GM21723 (cell line): ENCODE data around the gene COX6A2.

Experiments
- ATAC-seq: cut with Tn5 transposase; IDR thresholded peaks from one replicate; pipeline ENCODE4 v1.9.1; 2021; ENCODE audit warnings: mild to moderate bottlenecking, moderate library complexity; ENCODE audit not compliant: unreplicated experiment

COX6A2 gene

GRCh38 chr16:31411024-31411844, 16.9 kb downstream of the COX6A2 start:
- ATAC-seq = no peak

- ATAC-seq = no peak
These were observed 18.1 kb downstream of the COX6A2 start for GRCh38 chr16:31410082-31410481.

GRCh38 chr16:31409433-31409832, 18.7 kb downstream of the COX6A2 start:
- no peak for ATAC-seq

GRCh38 chr16:31407406-31407805, 20.8 kb downstream of the COX6A2 start:
- ATAC-seq = no peak

- ATAC-seq = no peak
These were observed 23.7 kb downstream of the COX6A2 start for GRCh38 chr16:31404353-31405064.

GRCh38 chr16:31403590-31404352, 24.4 kb downstream of the COX6A2 start:
- ATAC-seq = no peak

GRCh38 chr16:31402687-31403086, 25.5 kb downstream of the COX6A2 start:
- no peak for ATAC-seq

GRCh38 chr16:31401436-31401835, 26.7 kb downstream of the COX6A2 start:
- no peak for ATAC-seq

- ATAC-seq = no peak
These were observed 28.0 kb downstream of the COX6A2 start for GRCh38 chr16:31400191-31400590.

GRCh38 chr16:31397701-31398100, 30.5 kb downstream of the COX6A2 start:
- no peak for ATAC-seq

GRCh38 chr16:31397096-31397660, 31.0 kb downstream of the COX6A2 start:
- ATAC-seq = no peak

GRCh38 chr16:31395647-31396046, 32.5 kb downstream of the COX6A2 start:
- ATAC-seq = no peak

GRCh38 chr16:31393056-31393455, 35.1 kb downstream of the COX6A2 start, which contains the start of gene ITGAD:
Gene ITGAD (plus strand): TSS chr16:31393335. CDS start chr16:31393361, 26 bp downstream.
- no peak for ATAC-seq

GRCh38 chr16:31390504-31391041, 37.6 kb downstream of the COX6A2 start:
- ATAC-seq = no peak

GRCh38 chr16:31388535-31388934, 39.6 kb downstream of the COX6A2 start:
- no peak for ATAC-seq

- ATAC-seq = no peak
These were observed 41.8 kb downstream of the COX6A2 start for GRCh38 chr16:31386157-31386984.

- ATAC-seq = no peak
These were observed 42.5 kb downstream of the COX6A2 start for GRCh38 chr16:31385680-31386079.

GRCh38 chr16:31382485-31383161, 45.5 kb downstream of the COX6A2 start:
- no peak for ATAC-seq

GRCh38 chr16:31380201-31380600, 48.0 kb downstream of the COX6A2 start:
- no peak for ATAC-seq
